GM18505 (cell line): ENCODE results near the gene USP40.

Source experiments
- ATAC-seq: cut with Tn5 transposase; IDR thresholded peaks from one replicate; pipeline ENCODE4 v1.9.1; 2021; ENCODE audit not compliant: unreplicated experiment
- POLR2A ChIP-seq: IDR thresholded peaks from 4 replicates; pipeline ENCODE4 v1.6.1; 2011; ENCODE audit warnings: borderline replicate concordance; ENCODE audit not compliant: insufficient read depth, insufficient read length; ENCODE audit errors: extremely low read depth

USP40 gene

GRCh38 chr2:233485726-233486125 is 80.9 kb downstream of the USP40 start:
- ATAC-seq, result no peak

GRCh38 chr2:233482616-233483015 is 84.0 kb downstream of the USP40 start:
- TF ChIP-seq POLR2A, result no peak
- no peak for ATAC-seq

More at GRCh38 chr2:233485726-233486125, 80.9 kb downstream of the USP40 start:
- TF ChIP-seq POLR2A, result no peak

- ATAC-seq, result no peak
- no peak for TF ChIP-seq POLR2A
Measured at GRCh38 chr2:233481368-233482142, 85.0 kb downstream of the USP40 start.

- no peak for TF ChIP-seq POLR2A
- no peak for ATAC-seq
Measured at GRCh38 chr2:233480490-233481202, 85.9 kb downstream of the USP40 start.

GRCh38 chr2:233479616-233480489 is 86.7 kb downstream of the USP40 start:
- no peak for ATAC-seq
- TF ChIP-seq POLR2A, result no peak

- TF ChIP-seq POLR2A, result no peak
- no peak for ATAC-seq
Measured at GRCh38 chr2:233477548-233478433, 88.8 kb downstream of the USP40 start.

GRCh38 chr2:233476651-233477547 is 89.7 kb downstream of the USP40 start:
- no peak for ATAC-seq
- no peak for TF ChIP-seq POLR2A

GRCh38 chr2:233476063-233476410 is 90.5 kb downstream of the USP40 start:
- ATAC-seq, result no peak
- no peak for TF ChIP-seq POLR2A

GRCh38 chr2:233474308-233475160 is 92.0 kb downstream of the USP40 start:
- no peak for TF ChIP-seq POLR2A
- ATAC-seq, result no peak

GRCh38 chr2:233473878-233474277 is 92.7 kb downstream of the USP40 start:
- no peak for TF ChIP-seq POLR2A
- ATAC-seq, result no peak

- no peak for ATAC-seq
- TF ChIP-seq POLR2A, result no peak
Measured at GRCh38 chr2:233473386-233473791, 93.2 kb downstream of the USP40 start.
